Kidney (tissue), 14 donors: ENCODE measurements around the gene BRI3. TPM values are rescaled to one million over a fixed set of nuclear protein-coding genes. Genes with fewer than 3 reads are reported as not detected.
A peak's percentile ranks its signal among the peaks of the same experiment; 100 is the strongest.

Source experiments
- DNase-seq, 5 donors: peaks; one replicate each; pipeline ENCODE4 v3.0.0-alpha.2; 2013 to 2020
- FAIRE-seq: peaks from 2 replicates; lab custom pipeline; 2012; peaks lifted over from hg19 to GRCh38; lab: Jason Lieb, UNC
- H3K27ac ChIP-seq, 2 donors: one replicate each; pipeline ENCODE4 v1.7.0; 2013; ENCODE audit warnings: low read depth in 2 of 2, low read length in 2 of 2, inconsistent platforms in 1 of 2
- H3K27me3 ChIP-seq: one replicate; pipeline ENCODE4 v1.7.1; 2013; ENCODE audit warnings: low read length, inconsistent platforms; ENCODE audit not compliant: control insufficient read depth, insufficient read depth
- H3K36me3 ChIP-seq, 3 donors: one replicate each; pipeline versions ENCODE4 v1.7.0 to v1.7.1; 2013; ENCODE audit warnings: low read length in 3 of 3, control low read depth in 1 of 3, inconsistent platforms in 1 of 3; ENCODE audit not compliant: insufficient read depth in 3 of 3, control insufficient read depth in 2 of 3
- H3K4me1 ChIP-seq, 3 donors: one replicate each; pipeline versions ENCODE4 v1.7.0 to v1.7.1; 2013; ENCODE audit warnings: low read length in 3 of 3, inconsistent platforms in 1 of 3, low read depth in 1 of 3; ENCODE audit not compliant: control insufficient read depth in 2 of 3, insufficient read depth in 2 of 3
- H3K4me3 ChIP-seq, 3 donors: one replicate each; pipeline versions ENCODE4 v1.7.0 to v1.8.1; 2013; ENCODE audit warnings: low read length in 3 of 3, control low read depth in 1 of 3, inconsistent platforms in 1 of 3
- H3K9ac ChIP-seq, 3 donors: one replicate each; pipeline versions ENCODE4 v1.7.0 to v1.7.1; 2013; ENCODE audit warnings: low read length in 3 of 3, control low read depth in 1 of 3, inconsistent platforms in 1 of 3
- H3K9me3 ChIP-seq, 3 donors: one replicate each; pipeline versions ENCODE4 v1.7.0 to v1.7.1; 2013; ENCODE audit warnings: low read length in 3 of 3, control low read depth in 1 of 3, inconsistent platforms in 1 of 3; ENCODE audit not compliant: control insufficient read depth in 2 of 3, insufficient read depth in 1 of 3
- CTCF ChIP-seq: IDR thresholded peaks from 3 replicates; pipeline ENCODE4 v1.5.1; 2012; ENCODE audit warnings: mild to moderate bottlenecking, moderate library complexity, borderline replicate concordance; ENCODE audit not compliant: insufficient read depth; ENCODE audit errors: extremely low read depth
- intact Hi-C: fragments of 100-400 bp; cut with DNase I; formaldehyde crosslinking; loops from one replicate; pipeline ENCODE4 v1.11.1; 2022
- polyA plus RNA-seq: library from polyadenylated mRNA; stranded (reverse); fragments of 350-450 nt; fragmentation: Illumina TruSeq; extraction: RNeasy Lipid Tissue Mini Kit (QIAGEN cat#74804); gene quantifications from one replicate; pipeline ENCODE4 v1.2.3, GENCODE V29; 2014; ENCODE audit warnings: low read depth, low replicate concordance; ENCODE audit not compliant: insufficient read depth
- total RNA-seq: library from RNA; stranded (reverse); fragmentation: NEBNext Ultra II Directional; extraction: Animal tissue kit (Norgen Biotek cat#: 25700); gene quantifications from one replicate; pipeline ENCODE4 v1.2.1, GENCODE V29; 2021
- donor health status: control.
- donor health status: control.
- donor health status: control.
- donor health status: control.
- donor health status: control.
- donor health status: DM: yes; HTN: yes; CAD: no.
- donor health status: Normal renal cell carcinoma (clear cell type).

The BRI3 gene
- total and polyA plus RNA-seq, 2 donors from 2014 or later, result 192 to 240 TPM

DNA sequence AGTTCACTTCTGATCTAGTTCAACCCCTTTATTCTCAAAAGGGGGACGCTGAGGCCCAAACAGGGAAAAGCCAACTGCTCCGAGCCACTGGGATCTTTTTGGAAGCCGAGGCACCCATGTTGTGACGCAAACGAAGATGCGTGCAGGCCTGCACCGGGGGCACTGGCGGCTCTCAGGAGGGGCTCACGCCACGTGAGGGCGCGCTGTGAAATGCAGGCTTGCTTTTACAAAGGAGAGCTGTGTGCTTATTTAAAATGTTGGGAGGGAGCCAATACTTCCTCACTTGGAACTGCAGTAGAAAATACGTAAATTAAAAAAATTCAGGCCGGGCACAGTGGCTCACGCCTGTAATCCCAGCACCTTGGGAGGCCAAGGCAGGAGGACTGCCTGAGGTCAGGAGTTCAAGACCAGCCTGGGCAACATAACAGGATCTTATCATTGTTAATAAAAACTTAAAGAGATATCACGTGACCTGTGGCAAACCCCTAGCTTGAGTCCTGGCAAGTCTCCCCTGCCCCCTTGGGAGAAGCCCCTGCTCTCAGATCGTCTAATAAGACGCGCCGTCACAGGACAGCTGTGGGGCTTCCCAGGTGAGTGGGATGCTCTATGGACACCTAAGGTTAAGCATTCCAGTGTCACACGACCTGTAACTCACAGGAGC lies 16.3 kb downstream of the BRI3 start:
- no peaks in the 10 kb centered on the region for H3K27me3 ChIP-seq
- no peak overlapping the region for H3K27ac ChIP-seq
- FAIRE-seq, result no peak
- peaks cover 0 to 9% (median 8%) of the 10 kb centered on the region in 3 donors for H3K36me3 ChIP-seq
- no peak overlapping the region for H3K9ac ChIP-seq
- intact Hi-C loops, result loop anchor here (10.0 kb wide), 1 partner anchor 107 kb away; the partner anchor contains the start of gene BAIAP2L1
- TF ChIP-seq CTCF, result no peak
- H3K4me3 ChIP-seq, result no peak overlapping the region
- H3K4me1 ChIP-seq, result peaks cover 0 to 3% (median 0%) of the 10 kb centered on the region in 3 donors
- DNase-seq, result no peak
- no peaks in the 10 kb centered on the region for H3K9me3 ChIP-seq

GRCh38 chr7:98300595-98301372 lies 19.3 kb downstream of the BRI3 start:
- FAIRE-seq, result no peak

DNA sequence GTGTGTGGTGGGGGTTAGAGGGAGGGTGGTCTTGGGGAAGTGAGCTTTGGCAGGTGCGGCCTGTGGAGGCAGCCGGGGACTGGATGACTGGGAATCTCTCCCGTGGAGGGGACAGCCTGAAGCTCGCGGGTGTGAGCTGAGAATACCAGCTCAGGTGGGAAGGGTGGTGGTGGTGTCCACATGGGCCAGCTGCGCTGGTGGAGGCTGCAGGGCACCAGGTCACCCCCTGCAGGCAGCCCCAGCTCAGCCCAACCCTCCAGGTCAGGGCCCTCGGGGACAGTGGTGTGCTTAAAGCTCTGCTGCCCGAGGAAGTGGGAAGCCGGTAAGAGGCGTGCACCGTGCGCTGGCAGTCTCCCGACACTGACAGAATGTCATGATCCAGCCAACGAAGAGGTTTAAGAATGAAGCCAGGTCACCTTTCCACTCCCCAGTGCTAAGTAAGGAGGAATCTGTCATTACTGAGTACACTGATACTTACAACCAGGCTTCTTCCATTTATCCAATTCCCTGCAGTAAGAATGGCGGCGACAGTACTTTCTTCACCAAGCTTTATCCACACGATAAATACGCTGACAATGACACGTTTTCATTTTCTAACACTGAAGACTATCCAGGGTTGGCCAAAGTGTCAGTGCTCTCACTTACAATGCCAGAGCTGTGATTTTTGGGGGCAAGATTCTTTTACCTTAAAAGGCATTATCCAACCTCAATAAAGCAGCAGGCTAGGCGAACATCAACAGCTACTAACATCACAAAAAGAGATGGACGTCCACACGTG lies 20.4 kb downstream of the BRI3 start:
- Histone ChIP-seq H3K4me3 (no peak overlapping the region), H3K27ac (no peak overlapping the region), H3K9me3 (no peaks in the 10 kb centered on the region), H3K36me3 (peaks cover 0 to 7% (median 2%) of the 10 kb centered on the region in 3 donors), H3K9ac (no peak overlapping the region), H3K4me1 (no peaks in the 10 kb centered on the region), H3K27me3 (no peaks in the 10 kb centered on the region)
- DNase-seq, result peak in 1 of 5 donors; percentile 48
- no peak for TF ChIP-seq CTCF
- no peak for FAIRE-seq
- intact Hi-C loops, result no loop called here

More at GRCh38 chr7:98300595-98301372, 19.3 kb downstream of the BRI3 start:
- peak in 1 of 5 donors; percentile 53 for DNase-seq
- Histone ChIP-seq H3K27me3 (no peaks in the 10 kb centered on the region), H3K4me1 (no peaks in the 10 kb centered on the region), H3K36me3 (peaks cover 0 to 2% (median 0%) of the 10 kb centered on the region in 3 donors), H3K27ac (no peak overlapping the region), H3K9ac (no peak overlapping the region), H3K4me3 (no peak overlapping the region), H3K9me3 (no peaks in the 10 kb centered on the region)
- intact Hi-C loops, result no loop called here
- TF ChIP-seq CTCF, result no peak
